ENCODE results near the gene DDX17. TPM values are rescaled to one million over a fixed set of nuclear protein-coding genes. Genes with fewer than 3 reads are reported as not detected.

The DDX17 gene
- total RNA-seq, 1 experiment from 2014 or later = 529 TPM

DNA sequence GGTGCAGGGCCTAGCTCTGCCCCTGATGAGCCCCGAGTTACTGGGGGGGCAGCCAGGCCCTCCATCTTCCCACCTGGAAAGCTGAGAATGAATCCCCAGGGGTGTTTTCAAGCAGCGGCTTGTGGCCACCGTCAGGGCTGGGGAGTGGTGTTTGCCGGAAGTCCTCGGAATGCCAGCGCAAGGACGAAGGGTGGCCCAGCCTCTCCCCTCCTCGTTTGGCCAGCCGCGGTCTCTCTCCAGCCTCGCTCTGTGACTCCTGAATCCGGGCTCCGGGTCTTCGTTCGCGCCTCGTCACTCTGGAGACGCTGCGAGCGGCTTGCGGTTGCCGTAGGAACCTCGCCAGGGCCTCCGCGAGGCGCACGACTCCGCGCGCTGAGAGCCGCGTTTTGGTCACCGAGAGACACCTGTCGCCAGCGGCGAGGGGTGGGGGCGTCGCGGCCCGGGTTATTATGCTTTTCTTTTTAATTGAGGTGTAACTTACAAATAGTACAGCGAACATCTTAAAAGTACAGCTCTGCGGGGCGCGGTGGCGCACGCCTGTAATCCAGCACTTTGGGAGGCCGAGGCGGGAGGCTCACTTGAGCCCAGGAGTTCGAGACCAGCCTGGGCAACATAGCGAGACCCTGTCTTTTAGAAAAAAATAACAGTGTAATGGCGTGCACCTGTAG lies 44.6 kb downstream of the DDX17 start:
- Mint-ChIP-seq H3K27ac (no peak overlapping the region; a peak in 1 of 7 replicates), H3K27me3 (ENCODE audit: low read depth) (peaks cover 93% of the 10 kb centered on the region), H3K36me3 (ENCODE audit: insufficient read depth in 1 of 3, low read depth in 3 of 3) (no peaks in the 10 kb centered on the region; a peak in 1 of 7 replicates), H3K9me3 (no peaks in the 10 kb centered on the region; a peak in 1 of 5 replicates), H3K4me1 (peaks cover 33 to 37% of the 10 kb centered on the region in 2 experiments), H3K4me3 (peak overlapping the region; percentile 36 to 46)
- no peak overlapping the region for H3K23ac ChIP-seq (ENCODE audit: insufficient read length, low read depth, low read length)
- peaks cover 4% of the 10 kb centered on the region; the same call in 1 of the 2 replicates for H3K27me3 ChIP-seq (ENCODE audit: insufficient read depth, low read length)
- H4K8ac ChIP-seq (replicated peaks; ENCODE audit: insufficient read length, low read depth, low read length) = no peak overlapping the region
- no peak overlapping the region for H2BK120ac ChIP-seq (ENCODE audit: low read depth, low read length, poor library complexity, severe bottlenecking)
- no peak overlapping the region for H3T11ph ChIP-seq (ENCODE audit: low read length)
- H3K14ac ChIP-seq (ENCODE audit: insufficient read depth, low read length) = no peak overlapping the region
- H4K20me1 ChIP-seq (ENCODE audit: control insufficient read depth, insufficient read depth, insufficient read length) = no peaks in the 10 kb centered on the region
- H3K27ac ChIP-seq (ENCODE audit: insufficient read length, low read depth, low read length) = no peak overlapping the region
- no peak overlapping the region for H3K18ac ChIP-seq (ENCODE audit: insufficient read length, low read depth, low read length)
- peak overlapping the region; percentile 41 for H3K4me2 ChIP-seq (ENCODE audit: insufficient read depth, insufficient read length, low read length)
- no peaks in the 10 kb centered on the region for H3K79me1 ChIP-seq (ENCODE audit: insufficient read depth, low read depth, low read length, poor library complexity, severe bottlenecking)
- H3K9ac ChIP-seq (ENCODE audit: extremely low read depth, insufficient read length, low read length) = no peak overlapping the region
- H2AFZ ChIP-seq (ENCODE audit: low read length) = no peak overlapping the region
- no peaks in the 10 kb centered on the region for H3K9me3 ChIP-seq (ENCODE audit: control insufficient read depth, low read depth, low read length)
- H2AK5ac ChIP-seq (ENCODE audit: insufficient read length, low read length) = no peak overlapping the region
- DNase-seq = peak; percentile 96
- H3K4me1 ChIP-seq (ENCODE audit: insufficient read depth, low read length) = no peaks in the 10 kb centered on the region; the same call in 1 of the 2 replicates
- no peaks in the 10 kb centered on the region for H3K79me2 ChIP-seq (ENCODE audit: insufficient read depth, low read length)
- H2BK20ac ChIP-seq (ENCODE audit: low read depth, low read length, poor library complexity, severe bottlenecking) = no peak overlapping the region
- no peak overlapping the region for H4K5ac ChIP-seq (ENCODE audit: insufficient read length, low read depth, low read length)
- H3K56ac ChIP-seq (ENCODE audit: insufficient read length, low read depth, low read length) = no peak overlapping the region
- no peak overlapping the region for H4K91ac ChIP-seq (ENCODE audit: insufficient read length, low read depth, low read length)
- H2BK5ac ChIP-seq (ENCODE audit: insufficient read length, low read length) = no peak overlapping the region
- TF ChIP-seq, protein P1, sequence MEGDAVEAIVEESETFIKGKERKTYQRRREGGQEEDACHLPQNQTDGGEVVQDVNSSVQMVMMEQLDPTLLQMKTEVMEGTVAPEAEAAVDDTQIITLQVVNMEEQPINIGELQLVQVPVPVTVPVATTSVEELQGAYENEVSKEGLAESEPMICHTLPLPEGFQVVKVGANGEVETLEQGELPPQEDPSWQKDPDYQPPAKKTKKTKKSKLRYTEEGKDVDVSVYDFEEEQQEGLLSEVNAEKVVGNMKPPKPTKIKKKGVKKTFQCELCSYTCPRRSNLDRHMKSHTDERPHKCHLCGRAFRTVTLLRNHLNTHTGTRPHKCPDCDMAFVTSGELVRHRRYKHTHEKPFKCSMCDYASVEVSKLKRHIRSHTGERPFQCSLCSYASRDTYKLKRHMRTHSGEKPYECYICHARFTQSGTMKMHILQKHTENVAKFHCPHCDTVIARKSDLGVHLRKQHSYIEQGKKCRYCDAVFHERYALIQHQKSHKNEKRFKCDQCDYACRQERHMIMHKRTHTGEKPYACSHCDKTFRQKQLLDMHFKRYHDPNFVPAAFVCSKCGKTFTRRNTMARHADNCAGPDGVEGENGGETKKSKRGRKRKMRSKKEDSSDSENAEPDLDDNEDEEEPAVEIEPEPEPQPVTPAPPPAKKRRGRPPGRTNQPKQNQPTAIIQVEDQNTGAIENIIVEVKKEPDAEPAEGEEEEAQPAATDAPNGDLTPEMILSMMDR (conservative IDR thresholded peaks at IDR 0.05) = no peak
- no peaks in the 10 kb centered on the region for H3K23me2 ChIP-seq (ENCODE audit: insufficient read length, low read depth, low read length, poor library complexity, severe bottlenecking)
- no CpG with 5 or more reads among the region's 51 CpGs for WGBS (ENCODE audit: extremely low coverage, insufficient read length, low lambda C conversion rate)
- no peak overlapping the region for H3K4ac ChIP-seq (ENCODE audit: low read depth, low read length)
- no peak overlapping the region for H2BK12ac ChIP-seq (ENCODE audit: insufficient read length, low read depth, low read length)
- no peak overlapping the region; the same call in 1 of the 2 replicates for H2BK15ac ChIP-seq (ENCODE audit: low read depth, low read length)
